OCI-LY3 (cell line): ENCODE data around the gene TSEN2.
"Not testable (repeated sequence)": the region's sequence is repeated elsewhere in the genome, so short reads cannot be mapped to it uniquely, and the experiment has no call there.

ENCODE experiments used
- H2AFZ ChIP-seq: fragments of 200-600, 300-600 bp; shearing (Covaris generic); 2 replicates; pipeline ENCODE4 v1.6.0; 2014; ENCODE audit warnings: antibody characterized with exemption, low read depth, low read length
- H3K27ac ChIP-seq: fragments of 200-600, 300-600 bp; sonication (generic); 2 replicates; pipeline ENCODE4 v1.5.1; 2014; ENCODE audit warnings: mild to moderate bottlenecking, low read length, moderate library complexity, mixed read lengths
- H3K27me3 ChIP-seq: fragments of 200-600, 300-600 bp; sonication (generic); 2 replicates; pipeline ENCODE4 v1.6.1; 2014; ENCODE audit warnings: low read depth, low read length, mixed read lengths
- H3K36me3 ChIP-seq: fragments of 200-600, 300-600 bp; sonication (generic); replicated peaks from 2 replicates; pipeline ENCODE3; 2014; ENCODE audit warnings: low read depth, low read length, mixed read lengths
- H3K4me1 ChIP-seq: fragments of 300-600, 200-600 bp; sonication (generic); 2 replicates; pipeline ENCODE4 v1.6.1; 2014; ENCODE audit warnings: low read length, mixed read lengths
- H3K4me2 ChIP-seq: fragments of 200-600, 300-600 bp; sonication (generic); 2 replicates; pipeline ENCODE4 v1.6.1; 2014; ENCODE audit warnings: low read length, mixed read lengths
- H3K4me3 ChIP-seq: fragments of 300-600, 200-600 bp; sonication (generic); 2 replicates; pipeline ENCODE4 v1.5.1; 2014; ENCODE audit warnings: antibody characterized with exemption, mild to moderate bottlenecking, low read length, moderate library complexity
- H3K79me2 ChIP-seq: fragments of 300-600, 200-600 bp; shearing (Covaris generic); 2 replicates; pipeline ENCODE4 v1.6.1; 2014; ENCODE audit warnings: mild to moderate bottlenecking, low read length, mixed read lengths
- H3K9ac ChIP-seq: fragments of 300-600, 200-600 bp; shearing (Covaris generic); 2 replicates; pipeline ENCODE4 v1.6.0; 2014; ENCODE audit warnings: mild to moderate bottlenecking, low read length, moderate library complexity
- H3K9me3 ChIP-seq: fragments of 200-600, 300-600 bp; shearing (Covaris generic); 2 replicates; pipeline ENCODE4 v1.6.1; 2014; ENCODE audit warnings: low read length, mixed read lengths; ENCODE audit not compliant: insufficient read depth
- H4K20me1 ChIP-seq: fragments of 200-600, 300-600 bp; sonication (generic); 2 replicates; pipeline ENCODE4 v1.6.1; 2016; ENCODE audit warnings: low read length, mixed read lengths; ENCODE audit not compliant: insufficient read depth
- EZH2phosphoT487 ChIP-seq: fragments of 200-600 bp; shearing (Covaris generic); IDR thresholded peaks from 2 replicates; pipeline ENCODE4 v1.6.1; 2018; ENCODE audit warnings: antibody characterized with exemption, mixed run types, low read depth
- TF ChIP-seq, protein P1 (sequence below): fragments of 200-600, 300-600 bp; sonication (generic); IDR thresholded peaks from 2 replicates; pipeline ENCODE4 v1.5.1; 2014; ENCODE audit warnings: antibody characterized with exemption, low read length, low read depth

Gene TSEN2

GRCh38 chr3:12541625-12542024 lies 57.3 kb downstream of the TSEN2 start:
- TF ChIP-seq EZH2phosphoT487: no peak
- TF ChIP-seq, protein P1, sequence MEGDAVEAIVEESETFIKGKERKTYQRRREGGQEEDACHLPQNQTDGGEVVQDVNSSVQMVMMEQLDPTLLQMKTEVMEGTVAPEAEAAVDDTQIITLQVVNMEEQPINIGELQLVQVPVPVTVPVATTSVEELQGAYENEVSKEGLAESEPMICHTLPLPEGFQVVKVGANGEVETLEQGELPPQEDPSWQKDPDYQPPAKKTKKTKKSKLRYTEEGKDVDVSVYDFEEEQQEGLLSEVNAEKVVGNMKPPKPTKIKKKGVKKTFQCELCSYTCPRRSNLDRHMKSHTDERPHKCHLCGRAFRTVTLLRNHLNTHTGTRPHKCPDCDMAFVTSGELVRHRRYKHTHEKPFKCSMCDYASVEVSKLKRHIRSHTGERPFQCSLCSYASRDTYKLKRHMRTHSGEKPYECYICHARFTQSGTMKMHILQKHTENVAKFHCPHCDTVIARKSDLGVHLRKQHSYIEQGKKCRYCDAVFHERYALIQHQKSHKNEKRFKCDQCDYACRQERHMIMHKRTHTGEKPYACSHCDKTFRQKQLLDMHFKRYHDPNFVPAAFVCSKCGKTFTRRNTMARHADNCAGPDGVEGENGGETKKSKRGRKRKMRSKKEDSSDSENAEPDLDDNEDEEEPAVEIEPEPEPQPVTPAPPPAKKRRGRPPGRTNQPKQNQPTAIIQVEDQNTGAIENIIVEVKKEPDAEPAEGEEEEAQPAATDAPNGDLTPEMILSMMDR: 0 out of 2 replicates have a peak, but pooled peaks have one; percentile 22
- H4K20me1 ChIP-seq: no peaks in the 10 kb centered on the region

DNA sequence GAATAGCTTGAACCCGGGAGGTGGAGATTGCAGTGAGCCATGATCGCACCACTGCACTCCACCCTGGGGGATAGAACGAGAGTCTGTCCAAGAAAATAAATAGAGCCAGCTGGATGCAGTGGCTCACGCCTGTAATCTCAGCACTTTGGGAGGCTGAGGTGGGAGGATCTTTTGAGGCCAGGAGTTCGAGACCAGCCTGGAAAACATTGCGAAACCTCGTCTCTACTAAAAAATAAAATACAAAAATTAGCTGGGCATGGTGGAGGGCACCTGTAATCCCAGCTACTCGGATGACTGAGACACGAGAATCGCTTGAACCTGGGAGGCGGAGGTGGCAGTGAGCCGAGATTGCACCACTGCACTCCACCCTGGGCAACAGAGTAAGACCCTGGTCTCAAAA lies 59.2 kb downstream of the TSEN2 start:
- not testable (repeated sequence) for H2AFZ ChIP-seq, H3K27me3 ChIP-seq, H3K4me1 ChIP-seq, H4K20me1 ChIP-seq, H3K4me3 ChIP-seq, H3K9me3 ChIP-seq, H3K79me2 ChIP-seq, H3K4me2 ChIP-seq, H3K9ac ChIP-seq, H3K27ac ChIP-seq
- H3K36me3 ChIP-seq: peaks cover 16% of the 10 kb centered on the region

More at GRCh38 chr3:12541625-12542024, 57.3 kb downstream of the TSEN2 start:
- no peak overlapping the region for H3K4me2 ChIP-seq
- no peak overlapping the region for H3K27ac ChIP-seq
- no peaks in the 10 kb centered on the region for H3K79me2 ChIP-seq
- no peak overlapping the region for H3K4me3 ChIP-seq
- peaks cover 16% of the 10 kb centered on the region for H3K36me3 ChIP-seq
- no peaks in the 10 kb centered on the region for H3K4me1 ChIP-seq
- no peaks in the 10 kb centered on the region for H3K27me3 ChIP-seq
- no peaks in the 10 kb centered on the region for H3K9me3 ChIP-seq
- H2AFZ ChIP-seq: no peak overlapping the region
- no peak overlapping the region for H3K9ac ChIP-seq

DNA sequence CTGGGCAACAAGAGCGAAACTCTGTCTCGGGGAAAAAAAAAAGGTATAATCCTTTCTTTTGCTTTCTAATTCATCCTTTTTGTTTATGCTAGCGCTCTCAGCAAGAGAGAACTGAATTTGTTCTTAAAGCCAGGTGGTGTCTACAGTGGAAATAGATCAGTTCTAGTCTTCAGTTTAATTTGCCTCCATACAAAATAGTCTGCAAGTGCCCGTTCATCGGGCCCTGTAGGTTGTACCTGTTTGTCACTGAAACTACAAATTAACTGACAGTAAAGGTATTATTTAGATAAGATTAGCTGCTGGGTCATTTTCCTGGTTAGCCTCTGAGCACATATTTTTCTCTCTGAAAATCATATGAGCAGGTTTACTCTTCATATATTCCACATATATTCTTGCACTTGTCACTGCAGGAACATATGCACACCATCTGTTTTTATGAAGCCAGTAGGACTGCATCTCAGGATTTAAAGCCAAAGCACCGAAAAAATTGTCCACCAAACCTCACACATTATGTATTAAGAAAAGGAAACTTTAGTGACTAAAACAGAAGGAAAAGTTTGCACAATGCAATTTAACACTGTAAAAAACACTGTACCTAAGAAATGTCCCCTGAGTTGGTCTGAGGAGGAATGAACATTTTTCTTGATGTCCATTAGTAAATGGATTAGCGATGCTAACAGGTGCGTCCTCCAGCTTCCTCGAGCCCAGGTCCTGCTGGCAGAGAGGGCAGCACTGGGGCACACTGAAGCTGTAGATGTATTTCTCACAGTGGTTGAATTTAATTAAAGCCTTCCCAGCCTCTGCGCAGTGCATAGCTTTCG lies 60.6 kb downstream of the TSEN2 start:
- Histone ChIP-seq H2AFZ (no peak overlapping the region), H3K4me3 (no peak overlapping the region), H4K20me1 (no peaks in the 10 kb centered on the region), H3K36me3 (peaks cover 16% of the 10 kb centered on the region), H3K4me1 (no peaks in the 10 kb centered on the region), H3K79me2 (no peaks in the 10 kb centered on the region), H3K27ac (no peak overlapping the region), H3K9me3 (no peaks in the 10 kb centered on the region), H3K9ac (no peak overlapping the region), H3K27me3 (no peaks in the 10 kb centered on the region), H3K4me2 (no peak overlapping the region)
- no peak for TF ChIP-seq EZH2phosphoT487
- TF ChIP-seq, protein P1: no peak

DNA sequence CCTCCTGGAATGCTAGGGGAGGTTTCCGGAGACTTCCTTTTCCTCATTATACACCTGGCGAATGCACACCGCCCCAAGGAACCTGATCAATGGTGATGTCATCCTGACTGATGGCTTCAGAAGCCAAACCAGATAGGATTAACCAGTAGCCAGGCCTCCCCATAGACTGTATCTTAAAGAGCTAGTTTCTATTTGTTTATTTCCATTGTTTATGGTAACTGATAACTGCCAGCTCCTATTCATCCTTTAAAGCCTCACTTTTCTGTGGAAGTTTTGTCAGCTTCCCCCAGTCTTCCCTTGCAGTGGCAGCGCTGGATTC lies 61.2 kb downstream of the TSEN2 start, which contains the start of gene MKRN2OS:
Gene MKRN2OS (minus strand): TSS at position 27 of the 319 bp plus-strand sequence. CDS start 35 bp downstream, outside the sequence.
- Histone ChIP-seq H3K9ac (no peak within 1 kb of the TSS), H4K20me1 (no peaks in the 10 kb centered on the region), H3K27me3 (no peaks in the 10 kb centered on the region), H3K4me2 (no peak within 1 kb of the TSS), H2AFZ (no peak within 1 kb of the TSS), H3K9me3 (no peaks in the 10 kb centered on the region), H3K4me3 (no peak within 1 kb of the TSS), H3K79me2 (no peaks in the 10 kb centered on the region), H3K36me3 (peaks cover 11% of the 10 kb centered on the region), H3K27ac (no peak within 1 kb of the TSS), H3K4me1 (no peaks in the 10 kb centered on the region)
- TF ChIP-seq, protein P1: no peak
- no peak for TF ChIP-seq EZH2phosphoT487
